CD4-positive, CD25-positive, alpha-beta regulatory T cell (primary cell): ENCODE results near the gene DRGX. TPM values are rescaled to one million over a fixed set of nuclear protein-coding genes. Genes with fewer than 3 reads are reported as not detected.

Source experiments
- ATAC-seq, 2 donors: fragments of 150-1000 bp; cut with Tn5 transposase; one replicate each; pipeline ENCODE4 v1.10.0; 2021; ENCODE audit warnings: low read depth in 2 of 2, moderate number of reproducible peaks in 2 of 2, moderate library complexity in 1 of 2
- DNase-seq, 3 donors: peaks; one replicate each; pipeline versions ENCODE4 v3.0.0 to v3.0.0-alpha.2; 2012 to 2022; ENCODE audit warnings: mixed read lengths in 1 of 3
- H3K27ac ChIP-seq: one replicate; pipeline ENCODE4 v1.7.0; 2013; ENCODE audit warnings: mild to moderate bottlenecking, low read length; ENCODE audit not compliant: insufficient read depth, poor library complexity, severe bottlenecking
- H3K27me3 ChIP-seq: one replicate; pipeline ENCODE4 v1.7.0; 2013; ENCODE audit warnings: low read length; ENCODE audit not compliant: control insufficient read depth, insufficient read depth
- H3K36me3 ChIP-seq: one replicate; pipeline ENCODE4 v1.7.0; 2013; ENCODE audit warnings: mild to moderate bottlenecking, low read length, moderate library complexity; ENCODE audit not compliant: control insufficient read depth, insufficient read depth
- H3K4me1 ChIP-seq: 2 replicates; pipeline ENCODE4 v1.7.0; 2013; ENCODE audit warnings: mild to moderate bottlenecking, low read length; ENCODE audit not compliant: insufficient read depth, control insufficient read depth, poor library complexity, severe bottlenecking
- H3K4me3 ChIP-seq: one replicate; pipeline ENCODE4 v1.7.0; 2013; ENCODE audit warnings: low read depth, mild to moderate bottlenecking, low read length, moderate library complexity
- H3K9me3 ChIP-seq, 2 experiments: 1 replicate in 1 of 2; 2 replicates in 1 of 2; pipeline ENCODE4 v1.7.0; 2013; ENCODE audit warnings: low read length in 2 of 2, mild to moderate bottlenecking in 1 of 2, moderate library complexity in 1 of 2; ENCODE audit not compliant: control insufficient read depth in 2 of 2
- H3K27ac Mint-ChIP-seq, 3 donors: one replicate each; pipeline ENCODE4 v1.8.0; 2020 to 2022; ENCODE audit warnings: mild to moderate bottlenecking in 3 of 3, mixed read lengths in 3 of 3, moderate library complexity in 2 of 3
- H3K27me3 Mint-ChIP-seq: one replicate; pipeline ENCODE4 v1.8.0; 2022; ENCODE audit warnings: mild to moderate bottlenecking, mixed read lengths
- H3K36me3 Mint-ChIP-seq: one replicate; pipeline ENCODE4 v1.8.0; 2020; ENCODE audit warnings: mixed read lengths
- H3K4me1 Mint-ChIP-seq, 4 donors: one replicate each; pipeline ENCODE4 v1.8.0; 2020 to 2022; ENCODE audit warnings: mixed read lengths in 4 of 4, mild to moderate bottlenecking in 1 of 4
- H3K4me3 Mint-ChIP-seq, 4 donors: one replicate each; pipeline ENCODE4 v1.8.0; 2020 to 2022; ENCODE audit warnings: mild to moderate bottlenecking in 4 of 4, mixed read lengths in 4 of 4, moderate library complexity in 3 of 4
- H3K9me3 Mint-ChIP-seq, 7 donors: one replicate each; pipeline ENCODE4 v1.8.0; 2020 to 2022; ENCODE audit warnings: mixed read lengths in 7 of 7, mild to moderate bottlenecking in 3 of 7, moderate library complexity in 2 of 7
- polyA plus RNA-seq, 4 donors: library from polyadenylated mRNA; unstranded; fragments of 300-500 nt; fragmentation: Illumina TruSeq; gene quantifications; one replicate each; pipeline ENCODE4 v1.2.3, GENCODE V29; 2021
- total RNA-seq: library from RNA; stranded (reverse); gene quantifications from one replicate; pipeline ENCODE4 v1.2.3, GENCODE V29; 2022

The DRGX gene
- total and polyA plus RNA-seq, 5 donors from 2014 or later, result not detected

DNA sequence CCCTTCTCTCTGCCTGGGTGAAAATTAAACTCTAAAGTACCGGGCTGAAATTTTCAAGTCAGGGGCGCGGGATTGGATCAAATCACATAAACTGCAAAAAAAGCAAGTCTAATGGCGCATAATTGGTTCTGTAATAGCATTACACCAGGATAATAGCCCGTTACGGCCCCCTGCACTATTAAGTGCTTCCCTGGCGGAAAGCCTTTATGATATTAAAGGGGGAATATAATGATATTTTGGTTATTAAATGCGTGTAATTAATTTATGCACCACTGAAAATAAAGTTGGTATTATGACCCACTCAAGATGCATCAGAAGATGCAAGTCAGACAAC is 744 bp upstream of the DRGX start:
- H3K4me1 ChIP-seq, result peaks cover 9% of the 10 kb centered on the region
- Mint-ChIP-seq H3K36me3 (no peaks in the 10 kb centered on the region), H3K27me3 (peaks cover 72% of the 10 kb centered on the region), H3K4me1 (peaks cover 0 to 16% (median 2%) of the 10 kb centered on the region in 4 donors), H3K9me3 (peaks cover 0 to 12% (median 0%) of the 10 kb centered on the region in 7 donors), H3K27ac (no peak overlapping the region), H3K4me3 (no peak overlapping the region)
- H3K27ac ChIP-seq, result no peak overlapping the region
- ATAC-seq (no peak), DNase-seq (no peak)
- H3K4me3 ChIP-seq, result no peak overlapping the region
- peaks cover 35% of the 10 kb centered on the region for H3K27me3 ChIP-seq
- H3K9me3 ChIP-seq, result no peaks in the 10 kb centered on the region
- H3K36me3 ChIP-seq, result no peaks in the 10 kb centered on the region

GRCh38 chr10:49394933-49395740 is 752 bp downstream of the DRGX start:
- H3K4me1 Mint-ChIP-seq, result peaks cover 0 to 16% (median 2%) of the 10 kb centered on the region in 4 donors
- Histone ChIP-seq H3K4me3 (no peak overlapping the region), H3K9me3 (no peaks in the 10 kb centered on the region), H3K36me3 (no peaks in the 10 kb centered on the region), H3K27ac (no peak overlapping the region), H3K4me1 (peaks cover 9% of the 10 kb centered on the region), H3K27me3 (peaks cover 31% of the 10 kb centered on the region)
- no peak for DNase-seq
- H3K4me3 Mint-ChIP-seq, result no peak overlapping the region
- no peaks in the 10 kb centered on the region for H3K36me3 Mint-ChIP-seq
- H3K27me3 Mint-ChIP-seq, result peaks cover 74% of the 10 kb centered on the region
- peaks cover 0 to 6% (median 0%) of the 10 kb centered on the region in 7 donors for H3K9me3 Mint-ChIP-seq
- no peak overlapping the region for H3K27ac Mint-ChIP-seq
- ATAC-seq, result no peak

GRCh38 chr10:49393757-49394156 is 2.1 kb downstream of the DRGX start:
- Histone ChIP-seq H3K27me3 (peaks cover 20% of the 10 kb centered on the region), H3K4me1 (peaks cover 9% of the 10 kb centered on the region), H3K4me3 (no peak overlapping the region), H3K36me3 (no peaks in the 10 kb centered on the region), H3K27ac (no peak overlapping the region), H3K9me3 (no peaks in the 10 kb centered on the region)
- Mint-ChIP-seq H3K27me3 (peaks cover 66% of the 10 kb centered on the region), H3K36me3 (no peaks in the 10 kb centered on the region), H3K9me3 (peaks cover 0 to 4% (median 0%) of the 10 kb centered on the region in 7 donors), H3K4me1 (peaks cover 0 to 16% (median 2%) of the 10 kb centered on the region in 4 donors), H3K4me3 (no peak overlapping the region), H3K27ac (no peak overlapping the region)
- no peak for ATAC-seq
- no peak for DNase-seq

DNA sequence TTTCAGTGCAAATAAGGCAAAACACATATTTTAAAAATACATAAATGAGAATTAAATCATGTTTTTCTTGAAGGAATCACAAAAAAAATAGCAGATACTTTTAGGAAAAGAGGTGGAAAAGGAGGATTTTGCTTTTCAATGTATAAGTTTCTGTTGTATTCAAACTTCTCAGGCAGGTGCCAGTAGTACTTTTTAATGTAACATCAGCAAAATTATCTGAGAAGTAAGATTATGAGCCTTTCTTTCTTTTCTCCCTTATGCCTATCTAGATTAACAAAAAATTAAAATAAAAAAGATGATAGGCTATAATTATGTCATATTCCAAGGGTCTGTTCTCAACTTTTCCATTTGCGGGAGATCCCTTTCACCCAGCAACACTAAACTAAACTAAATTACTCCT is 2.6 kb downstream of the DRGX start:
- no peaks in the 10 kb centered on the region for H3K9me3 ChIP-seq
- no peak for DNase-seq
- Mint-ChIP-seq H3K4me1 (peaks cover 0 to 11% (median 0%) of the 10 kb centered on the region in 4 donors), H3K4me3 (no peak overlapping the region), H3K9me3 (peaks cover 0 to 1% (median 0%) of the 10 kb centered on the region in 7 donors), H3K27ac (no peak overlapping the region), H3K36me3 (no peaks in the 10 kb centered on the region), H3K27me3 (peaks cover 66% of the 10 kb centered on the region)
- no peak overlapping the region for H3K27ac ChIP-seq
- H3K4me3 ChIP-seq, result no peak overlapping the region
- peaks cover 16% of the 10 kb centered on the region for H3K27me3 ChIP-seq
- peaks cover 8% of the 10 kb centered on the region for H3K4me1 ChIP-seq
- no peaks in the 10 kb centered on the region for H3K36me3 ChIP-seq
- no peak for ATAC-seq

DNA sequence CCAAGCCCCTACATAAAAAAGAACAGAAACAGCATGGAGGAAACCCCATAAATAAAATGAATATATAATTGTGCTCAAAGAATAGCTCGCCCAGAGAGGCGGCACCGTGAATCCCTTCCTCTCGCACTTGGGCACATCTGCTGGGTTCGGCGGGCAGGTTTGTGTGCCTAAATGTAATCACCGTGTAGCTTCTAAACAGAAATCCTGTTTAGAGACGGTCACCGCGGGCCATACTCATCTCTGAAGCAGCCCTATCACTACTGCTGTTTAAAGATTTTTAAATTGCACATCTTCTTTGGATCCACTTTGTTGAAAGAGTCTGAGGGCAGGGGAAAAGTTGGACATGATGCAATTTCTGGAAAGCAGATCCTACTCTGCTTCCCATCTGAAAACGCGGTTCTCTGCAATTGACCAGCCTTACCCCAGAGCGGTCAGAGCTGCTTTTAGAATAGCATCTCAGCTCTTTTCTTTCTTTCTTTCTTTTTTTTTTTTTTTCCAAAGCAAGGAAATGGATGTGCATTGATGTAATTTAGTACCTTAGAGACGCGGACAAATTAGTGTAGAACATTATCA is 6.4 kb downstream of the DRGX start:
- Mint-ChIP-seq H3K9me3 (no peaks in the 10 kb centered on the region), H3K4me1 (no peaks in the 10 kb centered on the region), H3K4me3 (no peak overlapping the region), H3K36me3 (no peaks in the 10 kb centered on the region), H3K27ac (no peak overlapping the region), H3K27me3 (peaks cover 45% of the 10 kb centered on the region)
- Histone ChIP-seq H3K4me3 (no peak overlapping the region), H3K4me1 (no peaks in the 10 kb centered on the region), H3K36me3 (no peaks in the 10 kb centered on the region), H3K9me3 (no peaks in the 10 kb centered on the region), H3K27me3 (peaks cover 9% of the 10 kb centered on the region), H3K27ac (no peak overlapping the region)
- DNase-seq (no peak), ATAC-seq (no peak)

- no peak for ATAC-seq
- no peaks in the 10 kb centered on the region for H3K4me1 Mint-ChIP-seq
Measured at GRCh38 chr10:49388161-49388560, 7.7 kb downstream of the DRGX start.

DNA sequence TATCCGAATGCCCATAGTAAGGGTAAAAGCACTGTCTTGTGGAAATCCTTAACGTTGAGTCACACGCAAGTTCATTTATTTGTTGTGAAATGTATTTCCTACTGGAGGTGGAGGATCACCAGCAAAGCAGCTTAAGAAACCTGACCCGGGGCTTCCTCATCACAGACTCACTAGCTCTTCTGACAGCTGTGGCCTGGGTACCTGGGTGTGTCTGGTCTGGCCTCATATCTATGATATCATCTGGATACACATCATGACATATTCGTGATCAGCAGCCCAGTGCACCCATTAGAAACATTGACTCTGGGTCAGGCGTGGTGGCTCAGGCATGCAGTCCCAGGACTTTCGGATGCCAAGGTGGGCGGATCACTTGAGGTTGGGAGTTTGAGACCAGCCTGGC is 8.8 kb downstream of the DRGX start:
- no peak overlapping the region for H3K4me3 Mint-ChIP-seq
- no peaks in the 10 kb centered on the region for H3K9me3 ChIP-seq
- H3K27ac ChIP-seq, result no peak overlapping the region
- peaks cover 30% of the 10 kb centered on the region for H3K27me3 Mint-ChIP-seq
- peaks cover 2% of the 10 kb centered on the region for H3K27me3 ChIP-seq
- no peak overlapping the region for H3K27ac Mint-ChIP-seq
- no peaks in the 10 kb centered on the region for H3K4me1 Mint-ChIP-seq
- H3K9me3 Mint-ChIP-seq, result no peaks in the 10 kb centered on the region
- no peaks in the 10 kb centered on the region for H3K4me1 ChIP-seq
- ATAC-seq, result no peak
- no peak overlapping the region for H3K4me3 ChIP-seq
- H3K36me3 Mint-ChIP-seq, result no peaks in the 10 kb centered on the region
- no peak for DNase-seq
- no peaks in the 10 kb centered on the region for H3K36me3 ChIP-seq

More at GRCh38 chr10:49388161-49388560, 7.7 kb downstream of the DRGX start:
- Histone ChIP-seq H3K4me3 (no peak overlapping the region), H3K36me3 (no peaks in the 10 kb centered on the region), H3K9me3 (no peaks in the 10 kb centered on the region), H3K27me3 (peaks cover 2% of the 10 kb centered on the region), H3K27ac (no peak overlapping the region), H3K4me1 (no peaks in the 10 kb centered on the region)
- Mint-ChIP-seq H3K27ac (no peak overlapping the region), H3K36me3 (no peaks in the 10 kb centered on the region), H3K27me3 (peaks cover 32% of the 10 kb centered on the region), H3K9me3 (no peaks in the 10 kb centered on the region), H3K4me3 (no peak overlapping the region)
- no peak for DNase-seq
